ENCODE measurements around the gene SPATS2.

DNA sequence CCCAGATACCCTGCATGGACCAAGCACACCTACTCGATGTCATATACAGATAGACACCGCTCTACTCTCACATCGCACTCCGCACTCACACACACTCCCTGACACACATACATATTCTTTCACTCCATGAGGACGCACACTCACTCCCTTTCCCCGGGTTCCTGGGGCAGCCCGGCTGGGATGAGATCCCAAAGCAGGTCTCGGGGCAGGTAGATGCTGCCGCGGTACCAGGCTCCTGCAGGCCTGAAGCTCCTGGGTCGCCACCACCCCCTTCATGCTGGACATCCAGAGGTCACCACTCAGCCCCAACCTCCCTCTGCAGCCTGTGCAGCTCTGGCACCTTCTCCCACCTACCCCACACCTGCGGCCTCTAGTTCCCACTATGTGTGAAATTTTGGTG, 32.6 kb upstream of the SPATS2 start:
- TF ChIP-seq, protein P1, sequence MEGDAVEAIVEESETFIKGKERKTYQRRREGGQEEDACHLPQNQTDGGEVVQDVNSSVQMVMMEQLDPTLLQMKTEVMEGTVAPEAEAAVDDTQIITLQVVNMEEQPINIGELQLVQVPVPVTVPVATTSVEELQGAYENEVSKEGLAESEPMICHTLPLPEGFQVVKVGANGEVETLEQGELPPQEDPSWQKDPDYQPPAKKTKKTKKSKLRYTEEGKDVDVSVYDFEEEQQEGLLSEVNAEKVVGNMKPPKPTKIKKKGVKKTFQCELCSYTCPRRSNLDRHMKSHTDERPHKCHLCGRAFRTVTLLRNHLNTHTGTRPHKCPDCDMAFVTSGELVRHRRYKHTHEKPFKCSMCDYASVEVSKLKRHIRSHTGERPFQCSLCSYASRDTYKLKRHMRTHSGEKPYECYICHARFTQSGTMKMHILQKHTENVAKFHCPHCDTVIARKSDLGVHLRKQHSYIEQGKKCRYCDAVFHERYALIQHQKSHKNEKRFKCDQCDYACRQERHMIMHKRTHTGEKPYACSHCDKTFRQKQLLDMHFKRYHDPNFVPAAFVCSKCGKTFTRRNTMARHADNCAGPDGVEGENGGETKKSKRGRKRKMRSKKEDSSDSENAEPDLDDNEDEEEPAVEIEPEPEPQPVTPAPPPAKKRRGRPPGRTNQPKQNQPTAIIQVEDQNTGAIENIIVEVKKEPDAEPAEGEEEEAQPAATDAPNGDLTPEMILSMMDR (conservative IDR thresholded peaks at IDR 0.05 in 1 of 2, IDR thresholded peaks at IDR 0.05 in 1 of 2; ENCODE audit: low read depth in 1 of 2, low read length in 2 of 2) = no peak
- no peak for TF ChIP-seq EZH2 (IDR thresholded peaks at IDR 0.05; ENCODE audit: low read length, missing control alignments)
